Measurements from ENCODE around the gene KIRREL1. TPM values are rescaled to one million over a fixed set of nuclear protein-coding genes. Genes with fewer than 3 reads are reported as not detected.
A peak's percentile ranks its signal among the peaks of the same experiment; 100 is the strongest.

Gene KIRREL1
- total and polyA plus RNA-seq, 10 donors = 1.4 to 50.9 (median 20.3) TPM

- TF ChIP-seq CTCF (IDR thresholded peaks at IDR 0.05 in 8 of 11, conservative IDR thresholded peaks at IDR 0.05 in 3 of 11) (no peak), POLR2AphosphoS5 (IDR thresholded peaks at IDR 0.05) (no peak)
- no peak for DNase-seq
- Histone ChIP-seq H3K4me3 (no peak overlapping the region), H3K36me3 (no peaks in the 10 kb centered on the region), H3K27me3 (replicated peaks in 1 of 7) (no peaks in the 10 kb centered on the region), H3K27ac (no peak overlapping the region), H3K9me3 (no peaks in the 10 kb centered on the region), H3K4me1 (peaks cover 7 to 59% (median 25%) of the 10 kb centered on the region in 6 donors)
- intact Hi-C loops (cut with DNase I; ENCODE audit: low total_unique reads) = no loop called here
- 63 to 78% (median 77%) methylated on average over 13 to 14 of the region's 14 CpGs for WGBS, 5 donors
These were observed 77.7 kb downstream of the KIRREL1 start for GRCh38 chr1:158071138-158071537.

GRCh38 chr1:158075078-158075477 lies 81.6 kb downstream of the KIRREL1 start:
- WGBS, 5 donors = 74 to 88% (median 78%) methylated on average over 8 to 9 of the region's 9 CpGs
- peaks cover 0 to 8% (median 0%) of the 10 kb centered on the region in 6 donors for H3K36me3 ChIP-seq
- no peak for DNase-seq
- intact Hi-C loops (cut with DNase I; ENCODE audit: low total_unique reads) = no loop called here
- H3K27ac ChIP-seq = no peak overlapping the region
- no peaks in the 10 kb centered on the region for H3K27me3 ChIP-seq (replicated peaks in 1 of 7)
- no peaks in the 10 kb centered on the region for H3K9me3 ChIP-seq
- peaks cover 0 to 30% (median 6%) of the 10 kb centered on the region in 6 donors for H3K4me1 ChIP-seq
- TF ChIP-seq CTCF (IDR thresholded peaks at IDR 0.05 in 8 of 11, conservative IDR thresholded peaks at IDR 0.05 in 3 of 11) = no peak
- TF ChIP-seq POLR2AphosphoS5 (IDR thresholded peaks at IDR 0.05) = no peak
- TF ChIP-seq POLR2A (IDR thresholded peaks at IDR 0.05) = no peak
- no peak overlapping the region for H3K4me3 ChIP-seq

- H3K36me3 ChIP-seq = peaks cover 0 to 14% (median 0%) of the 10 kb centered on the region in 6 donors
- H3K4me1 ChIP-seq = peaks cover 0 to 17% (median 4%) of the 10 kb centered on the region in 6 donors
- intact Hi-C loops (cut with DNase I; ENCODE audit: low total_unique reads) = no loop called here
- DNase-seq = no peak
- H3K27me3 ChIP-seq (replicated peaks in 1 of 7) = no peaks in the 10 kb centered on the region
- WGBS, 5 donors = 72 to 83% (median 78%) methylated on average over 5 to 6 of the region's 6 CpGs
- H3K4me3 ChIP-seq = no peak overlapping the region
- H3K27ac ChIP-seq = no peak overlapping the region
- H3K9me3 ChIP-seq = no peaks in the 10 kb centered on the region
- TF ChIP-seq POLR2A (IDR thresholded peaks at IDR 0.05) = no peak
- TF ChIP-seq POLR2AphosphoS5 (IDR thresholded peaks at IDR 0.05) = no peak
- no peak for TF ChIP-seq CTCF (IDR thresholded peaks at IDR 0.05 in 8 of 11, conservative IDR thresholded peaks at IDR 0.05 in 3 of 11)
These were observed 83.0 kb downstream of the KIRREL1 start for GRCh38 chr1:158076441-158076840.

- intact Hi-C loops (cut with DNase I; ENCODE audit: low total_unique reads) = no loop called here
- WGBS, 5 donors = 87 to 92% (median 89%) methylated on average over 22 of the region's 22 CpGs
These were observed 84.2 kb downstream of the KIRREL1 start for GRCh38 chr1:158077411-158078256.

More at GRCh38 chr1:158077411-158078256, 84.2 kb downstream of the KIRREL1 start:
- peak; percentile 25 for DNase-seq
- Histone ChIP-seq H3K27me3 (replicated peaks in 1 of 7) (no peaks in the 10 kb centered on the region), H3K27ac (no peak overlapping the region), H3K36me3 (peaks cover 0 to 14% (median 0%) of the 10 kb centered on the region in 6 donors), H3K9me3 (no peaks in the 10 kb centered on the region), H3K4me1 (peaks cover 0 to 14% (median 3%) of the 10 kb centered on the region in 6 donors), H3K4me3 (no peak overlapping the region)
- TF ChIP-seq POLR2AphosphoS5 (IDR thresholded peaks at IDR 0.05) (no peak), POLR2A (IDR thresholded peaks at IDR 0.05) (no peak), CTCF (IDR thresholded peaks at IDR 0.05 in 8 of 11, conservative IDR thresholded peaks at IDR 0.05 in 3 of 11) (no peak)

All from spleen (tissue), 11 donors.